SKM-1 (cell line): ENCODE data around the gene UBN2.
"Not testable (repeated sequence)": the region's sequence is repeated elsewhere in the genome, so short reads cannot be mapped to it uniquely, and the experiment has no call there.

Experiments
- DNase-seq: peaks from one replicate; lab custom pipeline; 2025; ENCODE audit not compliant: unreplicated experiment; lab: John Stamatoyannopoulos, UW

The UBN2 gene

DNA sequence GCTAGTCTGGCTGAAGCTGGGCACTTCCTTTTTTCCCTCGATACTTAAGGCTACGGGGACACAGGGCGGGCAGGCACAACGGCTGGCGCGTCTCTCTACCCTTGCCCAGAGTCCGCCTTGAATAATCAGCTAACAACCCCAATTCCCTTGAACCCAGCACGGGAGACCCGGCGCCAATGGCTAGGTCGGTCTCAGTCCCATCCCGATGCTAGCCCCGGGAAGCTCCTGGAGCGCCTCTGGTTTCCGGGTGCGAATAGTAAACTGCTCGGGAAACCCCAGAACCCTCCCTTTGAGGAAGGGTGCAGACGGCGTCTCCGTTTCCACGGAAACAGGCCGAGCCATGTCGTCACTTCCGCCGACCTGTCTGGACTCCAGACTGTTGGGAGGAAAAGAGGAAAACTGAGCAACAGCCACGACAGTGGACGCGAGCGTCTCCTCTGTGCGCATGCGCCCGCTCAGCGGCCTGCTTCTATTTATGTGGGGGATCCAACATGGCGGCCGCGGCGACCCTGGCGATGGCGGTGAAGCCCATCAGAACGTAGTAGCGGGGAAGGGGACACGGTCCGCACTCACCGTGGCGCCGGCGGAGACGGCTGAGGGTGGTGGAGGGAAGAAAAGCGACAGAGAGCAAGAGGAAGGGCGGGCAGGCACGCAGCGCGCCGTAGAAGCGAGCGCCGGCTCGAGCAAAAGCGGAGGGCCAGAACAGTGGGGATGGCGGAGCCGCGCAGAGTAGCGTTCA lies at the start of gene UBN2:
Gene UBN2, plus strand, starts transcription at position 464 of the 739 bp plus-strand sequence. Its CDS starts 248 bp downstream, at position 712.
- peak; percentile 91 for DNase-seq

GRCh38 chr7:139181404-139181803 lies 49.6 kb upstream of the UBN2 start:
- DNase-seq, result no peak

GRCh38 chr7:139182363-139182762 lies 48.7 kb upstream of the UBN2 start:
- no peak for DNase-seq

GRCh38 chr7:139183251-139183650 lies 47.8 kb upstream of the UBN2 start:
- DNase-seq, result no peak

DNA sequence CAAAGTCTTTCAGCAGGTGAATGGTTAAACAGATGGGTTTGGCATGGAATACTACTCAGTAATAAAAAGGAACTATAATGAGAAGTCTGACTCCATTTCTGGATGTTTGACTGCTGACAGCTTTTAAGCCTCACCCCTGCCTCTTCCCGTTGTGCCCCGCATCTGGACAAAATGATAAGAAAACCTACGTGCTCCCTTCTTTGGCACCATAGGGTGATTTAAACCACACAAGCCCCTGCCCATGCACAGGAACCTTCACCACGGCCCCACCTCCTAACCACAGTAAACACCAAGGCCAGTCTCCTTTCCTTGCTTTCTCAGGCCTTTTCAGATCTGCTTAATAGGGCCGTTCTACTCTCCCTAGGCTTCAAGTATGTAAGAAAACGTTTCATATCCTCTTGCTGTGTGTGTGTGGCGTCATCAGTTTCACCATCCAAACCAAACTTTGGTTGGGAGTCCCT lies 47.1 kb upstream of the UBN2 start:
- DNase-seq, result no peak

DNA sequence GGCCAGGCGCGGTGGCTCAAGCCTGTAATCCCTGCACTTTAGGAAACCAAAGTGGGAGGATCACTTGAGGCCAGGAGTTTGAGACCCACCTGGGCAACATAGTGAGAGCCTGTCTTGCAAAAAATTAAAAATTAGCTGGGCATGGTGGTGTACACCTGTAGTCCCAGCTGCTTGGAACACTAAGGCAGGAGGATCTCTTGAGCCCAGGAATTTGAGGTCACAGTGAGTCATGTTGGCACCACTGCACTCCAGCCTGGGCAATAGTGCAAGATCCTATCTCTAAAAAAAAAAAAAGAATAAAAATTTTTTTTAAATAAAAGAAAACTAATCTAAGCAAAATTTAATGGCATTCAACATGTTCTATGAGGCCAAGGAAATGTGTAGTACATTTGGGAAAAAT lies 44.9 kb upstream of the UBN2 start:
- DNase-seq, result no peak

DNA sequence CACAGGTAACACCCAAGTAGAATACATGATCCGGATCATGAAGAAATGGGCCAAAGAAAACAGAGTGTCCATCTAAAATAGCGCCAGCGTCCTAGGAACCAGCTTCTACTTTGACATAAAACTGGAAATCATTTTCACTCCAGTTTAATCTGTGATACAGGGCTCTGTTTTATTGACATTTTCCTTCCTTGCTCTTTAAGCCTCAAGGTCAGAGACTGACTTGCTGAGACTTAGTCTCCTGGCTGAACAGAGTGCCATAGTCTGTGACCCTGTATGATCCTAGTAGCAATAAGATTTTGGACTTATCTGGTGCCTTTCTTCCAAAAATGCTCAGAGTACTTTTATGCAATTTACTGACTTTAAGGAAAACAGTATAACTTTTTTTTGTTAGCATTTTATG lies 41.7 kb upstream of the UBN2 start:
- DNase-seq, result no peak

DNA sequence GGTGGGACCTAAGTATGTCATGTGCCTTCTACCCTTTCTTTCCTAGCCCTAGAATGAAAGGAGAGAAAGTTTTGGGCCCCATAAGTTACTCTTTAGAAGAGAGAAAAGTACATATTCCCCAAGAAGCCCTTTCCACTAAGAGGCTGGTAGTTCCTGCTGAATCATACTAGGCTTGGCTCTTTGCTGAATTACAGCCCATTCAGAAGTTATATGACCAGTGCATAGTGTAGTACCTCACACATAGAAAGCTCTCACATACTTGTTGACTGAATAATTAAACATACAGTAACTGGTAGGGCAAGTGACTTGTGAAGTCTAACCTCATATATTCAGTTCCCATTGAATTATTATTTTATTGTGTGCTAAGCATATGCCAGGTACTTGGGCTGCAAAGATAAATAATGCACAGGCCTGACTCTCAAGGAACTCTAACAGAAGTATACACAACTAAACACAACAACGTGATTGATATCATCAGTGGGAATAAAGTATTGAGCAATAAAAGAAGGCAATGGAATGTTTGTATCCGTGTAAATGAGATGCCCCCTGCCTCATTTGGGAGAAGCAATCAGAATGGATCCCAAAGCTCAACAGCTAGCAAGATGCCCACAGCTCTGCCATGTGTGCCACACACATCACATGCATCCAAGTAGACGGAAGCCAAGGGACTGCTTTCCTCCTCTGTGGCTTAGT lies 38.9 kb upstream of the UBN2 start:
- no peak for DNase-seq

- DNase-seq, result no peak
These were observed 30.7 kb upstream of the UBN2 start for GRCh38 chr7:139200382-139200781.

- DNase-seq, result no peak
These were observed 27.0 kb upstream of the UBN2 start for GRCh38 chr7:139203992-139204391.

- DNase-seq, result no peak
These were observed 25.2 kb upstream of the UBN2 start for GRCh38 chr7:139205843-139206242.

- no peak for DNase-seq
These were observed 18.9 kb upstream of the UBN2 start for GRCh38 chr7:139212133-139212532.

- not testable (repeated sequence) for DNase-seq
These were observed 17.5 kb upstream of the UBN2 start for GRCh38 chr7:139213489-139213888.

DNA sequence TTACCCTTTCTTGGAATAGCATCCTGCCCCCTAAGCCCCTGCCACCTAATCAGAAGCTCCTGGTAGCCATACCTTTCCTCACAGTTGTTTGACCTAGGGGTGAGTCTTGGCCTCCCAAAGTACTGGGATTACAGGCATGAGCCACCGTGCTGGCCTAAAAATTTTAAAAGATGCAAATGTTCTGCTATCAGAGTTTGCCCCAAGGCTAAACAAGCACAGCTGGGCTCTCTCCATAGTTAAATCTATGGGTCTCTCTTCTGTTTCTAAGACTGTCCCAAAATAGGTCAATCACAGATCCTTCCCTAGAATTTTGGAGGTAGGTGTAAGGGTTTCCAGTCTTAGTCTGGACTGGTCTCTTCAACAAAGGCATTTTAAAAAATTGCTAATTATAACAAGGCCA lies 12.9 kb upstream of the UBN2 start:
- DNase-seq, result no peak

GRCh38 chr7:139224219-139224618 lies 6.8 kb upstream of the UBN2 start:
- no peak for DNase-seq

GRCh38 chr7:139224836-139225235 lies 6.2 kb upstream of the UBN2 start:
- DNase-seq, result not testable (repeated sequence)

- DNase-seq, result not testable (repeated sequence)
These were observed 5.5 kb upstream of the UBN2 start for GRCh38 chr7:139225286-139226157.

GRCh38 chr7:139226158-139226515 lies 4.9 kb upstream of the UBN2 start:
- DNase-seq, result not testable (repeated sequence)

GRCh38 chr7:139226988-139227488 lies 4.0 kb upstream of the UBN2 start:
- not testable (repeated sequence) for DNase-seq

- DNase-seq, result no peak
These were observed 1.0 kb upstream of the UBN2 start for GRCh38 chr7:139230023-139230422.

- DNase-seq, result no peak
These were observed 608 bp upstream of the UBN2 start for GRCh38 chr7:139230484-139230773.
